GM19397 (cell line): ENCODE data around the gene MAS1.

Source experiments
- ATAC-seq: cut with Tn5 transposase; IDR thresholded peaks from one replicate; pipeline ENCODE4 v1.9.1; 2021; ENCODE audit warnings: mild to moderate bottlenecking, moderate library complexity; ENCODE audit not compliant: unreplicated experiment

MAS1 gene

GRCh38 chr6:159879856-159880255 lies 10.9 kb upstream of the MAS1 start:
- no peak for ATAC-seq

- ATAC-seq = no peak
These were observed 10.3 kb upstream of the MAS1 start for GRCh38 chr6:159880412-159880975.

GRCh38 chr6:159884720-159885119 lies 6.1 kb upstream of the MAS1 start:
- no peak for ATAC-seq

- no peak for ATAC-seq
These were observed 4.5 kb upstream of the MAS1 start for GRCh38 chr6:159886270-159886669.

GRCh38 chr6:159887146-159887545 lies 3.6 kb upstream of the MAS1 start:
- ATAC-seq = no peak

GRCh38 chr6:159887761-159888160 lies 3.0 kb upstream of the MAS1 start:
- ATAC-seq = no peak

GRCh38 chr6:159890201-159890600 lies 587 bp upstream of the MAS1 start:
- ATAC-seq = no peak

- ATAC-seq = no peak
These were observed 1.3 kb downstream of the MAS1 start for GRCh38 chr6:159892053-159892452.

GRCh38 chr6:159893064-159893463 lies 2.3 kb downstream of the MAS1 start:
- no peak for ATAC-seq

GRCh38 chr6:159894991-159895390 lies 4.2 kb downstream of the MAS1 start:
- no peak for ATAC-seq

GRCh38 chr6:159897603-159898002 lies 6.8 kb downstream of the MAS1 start:
- ATAC-seq = no peak

GRCh38 chr6:159898519-159898918 lies 7.7 kb downstream of the MAS1 start:
- no peak for ATAC-seq

GRCh38 chr6:159899994-159900745 lies 9.4 kb downstream of the MAS1 start:
- no peak for ATAC-seq

GRCh38 chr6:159902620-159903019 lies 11.8 kb downstream of the MAS1 start:
- ATAC-seq = no peak

GRCh38 chr6:159904497-159904911 lies 13.7 kb downstream of the MAS1 start:
- no peak for ATAC-seq

GRCh38 chr6:159906400-159906799 lies 15.6 kb downstream of the MAS1 start:
- no peak for ATAC-seq

GRCh38 chr6:159908535-159908934 lies 17.7 kb downstream of the MAS1 start:
- ATAC-seq = no peak

GRCh38 chr6:159908979-159909378 lies 18.2 kb downstream of the MAS1 start:
- no peak for ATAC-seq

- ATAC-seq = no peak
These were observed 19.6 kb downstream of the MAS1 start for GRCh38 chr6:159910342-159910741.

GRCh38 chr6:159913375-159913774 lies 22.6 kb downstream of the MAS1 start:
- no peak for ATAC-seq

- no peak for ATAC-seq
These were observed 23.2 kb downstream of the MAS1 start for GRCh38 chr6:159913862-159914564.

- ATAC-seq = no peak
These were observed 23.8 kb downstream of the MAS1 start for GRCh38 chr6:159914565-159914923.
